Vagina (tissue), 2 donors: ENCODE data around the gene DHX58.

ENCODE experiments used
- CTCF ChIP-seq, 3 experiments: fragments of 450-650 bp in 2 of 3; fragments of 200-600 bp in 1 of 3; sonication (generic) in 1 of 3; IDR thresholded peaks; one replicate each; pipeline ENCODE4 v1.5.1; 2017 to 2019; ENCODE audit warnings: antibody characterized with exemption in 3 of 3, mild to moderate bottlenecking in 2 of 3, moderate library complexity in 2 of 3
- POLR2A ChIP-seq, 2 donors: fragments of 450-650 bp; IDR thresholded peaks; one replicate each; pipeline ENCODE4 v1.6.1; 2017; ENCODE audit warnings: antibody characterized with exemption in 2 of 2, mild to moderate bottlenecking in 2 of 2, moderate library complexity in 2 of 2
- POLR2AphosphoS5 ChIP-seq, 2 donors: sonication (generic); formaldehyde crosslinking; IDR thresholded peaks; one replicate each; pipeline ENCODE4 v1.9.0; 2017; ENCODE audit warnings: antibody characterized with exemption in 2 of 2, mild to moderate bottlenecking in 2 of 2, low read depth in 1 of 2; ENCODE audit not compliant: insufficient read depth in 1 of 2

- TF ChIP-seq CTCF (IDR thresholded peaks at IDR 0.05), result peak; percentile 22 to 44 (median 42)
- no peak for TF ChIP-seq POLR2AphosphoS5 (IDR thresholded peaks at IDR 0.05; ENCODE audit: insufficient read depth in 1 of 2, low read depth in 1 of 2)
- TF ChIP-seq POLR2A (IDR thresholded peaks at IDR 0.05), result no peak
Measured at GRCh38 chr17:42101513-42102292, 10.8 kb downstream of the DHX58 start.
